T-helper 1 cell treated with Interleukin-12 subunit alpha and Interleukin-12 subunit beta and Interleukin-4 antibody, amounts not matched to agents 30 ng/mL and 1 ng/mL, for 36 hours (primary cell): Measurements from ENCODE around the gene KIF6. TPM values are rescaled to one million over a fixed set of nuclear protein-coding genes. Genes with fewer than 3 reads are reported as not detected.

Experiments used
- intact Hi-C: fragments of 100-400 bp; cut with micrococcal nuclease; formaldehyde crosslinking; loops from one replicate; pipeline ENCODE4 v1.15.1; 2024
- total RNA-seq: library from RNA; stranded (reverse); gene quantifications from 2 replicates; pipeline ENCODE4 v1.2.3, GENCODE V29; 2022

The KIF6 gene
- total RNA-seq, 1 donor from 2014 or later: 0.10 TPM

DNA sequence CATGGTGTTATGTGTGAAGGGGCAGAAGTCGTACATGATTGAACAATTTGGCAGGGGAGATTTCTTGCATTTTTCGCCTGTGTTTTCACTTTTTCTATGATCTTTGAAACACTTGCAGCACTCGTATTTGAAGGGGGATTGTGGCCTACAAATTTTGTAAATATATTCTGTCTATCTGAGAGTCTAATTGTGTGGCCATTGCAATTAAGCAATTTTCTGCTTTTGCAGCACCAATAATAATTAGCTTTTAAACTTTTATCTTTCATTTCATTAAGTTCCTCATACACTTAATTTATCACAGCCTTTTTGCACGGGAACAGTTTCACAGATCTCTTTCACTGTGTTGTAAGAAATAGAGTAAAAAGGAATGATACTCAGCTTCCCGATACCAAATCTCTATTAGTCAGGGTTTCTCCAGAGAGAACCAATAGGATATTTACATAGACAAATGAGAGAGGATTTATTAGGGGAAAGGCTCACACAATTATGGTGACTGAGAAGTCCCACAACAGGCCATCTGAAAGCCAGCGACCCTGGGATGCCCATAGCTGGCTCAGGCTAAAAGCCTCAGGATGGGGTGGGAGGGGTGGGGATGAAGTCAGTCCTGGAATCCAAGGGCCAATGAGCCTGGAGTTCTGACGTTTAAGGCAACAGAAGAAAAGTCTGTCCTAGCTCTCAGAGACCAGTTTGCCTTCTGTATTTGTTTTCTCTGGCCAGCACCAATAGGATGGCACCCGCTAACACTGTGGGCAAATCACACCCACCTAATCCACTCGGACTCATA is 58.3 kb downstream of the KIF6 start:
- intact Hi-C loops: no loop called here

DNA sequence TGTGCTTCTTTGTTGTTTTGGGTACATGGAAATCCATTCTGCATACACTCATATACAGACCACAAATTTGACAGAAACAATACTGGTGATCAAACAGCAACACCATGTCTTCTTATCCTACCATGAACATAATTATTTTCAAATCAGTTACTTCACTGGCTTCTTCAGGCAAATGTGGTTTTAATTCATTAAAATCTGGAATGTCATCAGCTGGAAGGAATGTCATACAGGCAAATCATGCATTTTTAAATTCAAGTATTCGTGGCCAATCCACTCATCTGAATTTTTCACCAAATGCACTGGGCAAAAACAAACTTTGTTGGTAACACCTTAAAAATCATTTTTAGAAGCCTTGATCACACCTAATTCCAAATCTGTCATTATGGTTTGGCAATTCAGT is 59.3 kb downstream of the KIF6 start:
- intact Hi-C loops: no loop called here

DNA sequence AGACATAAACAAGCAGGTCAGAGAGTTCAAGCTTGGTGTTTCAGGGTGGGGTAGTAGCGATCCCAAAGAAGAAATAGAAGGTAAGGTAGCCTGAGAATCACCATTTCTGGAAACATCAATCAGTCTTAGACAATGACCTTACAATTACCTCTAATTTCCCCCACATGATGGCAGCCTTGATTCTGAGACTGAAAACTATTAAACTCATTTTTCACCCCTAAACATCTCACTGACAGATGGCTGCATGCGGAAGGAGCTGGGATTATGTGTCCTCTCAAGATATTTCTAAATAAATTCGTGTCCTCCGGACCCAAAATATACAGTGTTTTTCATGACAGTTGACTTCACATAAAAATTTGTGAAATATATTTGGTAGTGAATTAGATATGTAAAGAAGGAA is 61.0 kb downstream of the KIF6 start:
- intact Hi-C loops: no loop called here

DNA sequence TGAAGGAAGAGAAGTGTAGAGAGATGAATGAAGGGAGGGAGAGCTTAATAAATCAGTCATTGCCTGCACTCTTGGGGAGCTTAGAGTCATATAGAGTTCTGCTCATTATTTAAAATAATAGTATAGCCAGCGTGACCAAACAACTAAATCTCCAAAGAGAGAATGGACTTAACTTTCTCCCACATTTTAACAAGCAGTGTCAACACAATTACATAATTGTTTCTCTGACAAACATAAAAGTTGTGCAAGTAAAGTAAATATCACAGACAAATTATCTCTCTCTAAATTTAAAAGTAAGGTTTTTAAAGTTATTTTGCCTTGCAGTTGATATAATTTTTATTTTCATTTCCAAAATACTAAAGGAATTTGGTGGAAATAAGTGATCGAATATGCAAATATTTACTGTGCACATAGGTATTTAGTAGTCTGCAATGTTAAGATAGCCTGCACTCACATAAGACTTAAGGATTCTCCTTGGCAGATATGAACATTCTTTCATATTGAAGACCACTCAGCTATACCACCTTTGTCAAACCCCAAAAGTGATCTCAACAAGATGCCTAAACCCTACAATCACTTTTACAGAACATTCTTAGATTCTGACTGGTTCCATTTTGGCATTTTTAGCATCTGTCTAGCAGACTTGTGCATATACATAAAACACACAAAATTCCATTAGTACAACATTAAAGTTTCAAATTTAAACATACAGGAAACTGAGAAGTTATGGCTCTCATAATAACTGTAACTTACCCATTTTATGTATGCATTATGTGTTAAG is 67.7 kb downstream of the KIF6 start:
- intact Hi-C loops: no loop called here

DNA sequence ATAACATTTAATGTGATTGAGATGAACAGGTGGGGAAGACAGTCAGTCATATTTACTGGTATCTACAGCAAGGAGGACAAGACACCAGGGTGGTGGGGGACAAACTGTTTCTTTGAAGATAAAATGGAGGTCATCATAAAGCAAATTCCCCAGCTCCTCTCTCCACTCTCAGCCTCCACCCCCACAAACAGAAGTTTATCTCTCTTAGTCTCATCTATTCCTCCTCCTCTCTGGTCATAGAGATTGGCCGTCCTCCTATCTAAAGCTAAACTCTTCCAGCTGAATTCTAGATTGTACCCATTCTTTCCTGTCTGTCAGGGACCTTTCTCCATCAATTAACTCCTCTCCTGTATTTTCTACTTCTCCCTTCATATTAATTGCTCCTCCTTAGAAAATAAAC is 71.1 kb downstream of the KIF6 start:
- intact Hi-C loops: no loop called here

DNA sequence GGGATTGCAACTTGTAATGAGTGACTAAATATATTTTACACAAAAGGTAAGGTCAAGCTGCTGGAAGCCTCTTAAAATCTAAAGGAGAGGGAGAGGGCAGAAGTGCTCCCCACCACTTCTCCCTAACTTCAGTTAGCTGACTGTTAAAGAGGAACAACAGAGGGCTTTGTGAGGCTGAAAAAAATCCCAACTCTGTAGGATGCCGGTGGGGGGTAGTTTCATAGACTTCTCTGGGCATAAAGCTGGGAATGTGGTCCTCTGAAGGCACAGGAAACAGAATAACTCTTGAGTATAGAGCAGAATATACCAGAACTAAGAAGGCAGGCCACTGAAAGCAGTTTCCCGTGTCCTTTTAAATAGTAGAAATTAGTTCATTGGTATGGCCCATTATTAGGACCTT is 71.6 kb downstream of the KIF6 start:
- intact Hi-C loops: no loop called here

DNA sequence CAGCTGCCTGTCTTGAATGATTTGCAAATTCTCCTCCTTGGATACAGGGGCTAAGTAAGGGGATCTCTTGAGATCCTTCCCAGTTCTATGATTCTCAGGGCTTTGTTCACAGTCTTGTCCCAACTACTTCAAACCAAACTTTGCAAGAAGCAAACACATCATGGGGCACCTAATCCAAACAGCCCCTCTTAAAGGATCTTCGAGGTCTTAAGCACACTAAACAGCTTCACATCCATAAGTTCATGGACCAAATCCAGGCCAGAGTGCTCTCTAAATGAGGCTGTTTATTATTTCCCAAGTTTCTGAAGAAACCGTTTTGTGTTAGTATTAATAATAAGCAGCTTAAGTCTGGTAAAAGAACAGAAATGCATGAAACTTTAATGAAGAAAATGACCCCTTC is 75.2 kb downstream of the KIF6 start:
- intact Hi-C loops: no loop called here

DNA sequence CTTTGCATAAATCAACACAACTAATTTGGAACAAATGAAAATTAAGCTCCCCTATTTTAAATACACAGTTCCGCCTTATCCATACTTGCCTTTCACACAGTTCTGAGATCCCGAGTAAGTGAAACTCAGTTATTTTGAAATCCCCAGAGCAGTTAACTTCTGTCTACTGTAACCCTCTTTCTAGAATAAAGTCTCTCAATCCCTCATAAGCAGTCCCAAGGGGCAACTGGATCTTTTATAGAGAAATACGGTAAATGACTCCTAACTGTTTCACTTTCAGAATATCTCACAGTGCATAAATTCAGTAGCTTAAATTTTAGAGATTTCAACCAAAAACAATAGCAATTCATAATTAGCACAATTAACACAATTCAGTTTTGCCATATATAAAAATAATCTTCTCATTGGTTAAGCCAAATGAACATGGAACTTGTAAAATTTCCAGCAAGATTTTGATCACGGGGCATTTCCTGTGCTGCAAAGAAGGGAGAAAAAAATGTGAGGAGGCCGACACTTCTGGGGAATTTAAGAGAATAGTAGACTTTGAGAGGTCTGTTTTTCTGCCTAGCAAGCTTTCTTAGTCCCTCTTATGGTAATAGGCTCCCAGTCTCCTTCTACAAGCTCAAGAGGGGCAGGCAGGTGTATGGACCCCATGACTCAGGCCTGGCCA is 78.3 kb downstream of the KIF6 start:
- intact Hi-C loops: no loop called here

DNA sequence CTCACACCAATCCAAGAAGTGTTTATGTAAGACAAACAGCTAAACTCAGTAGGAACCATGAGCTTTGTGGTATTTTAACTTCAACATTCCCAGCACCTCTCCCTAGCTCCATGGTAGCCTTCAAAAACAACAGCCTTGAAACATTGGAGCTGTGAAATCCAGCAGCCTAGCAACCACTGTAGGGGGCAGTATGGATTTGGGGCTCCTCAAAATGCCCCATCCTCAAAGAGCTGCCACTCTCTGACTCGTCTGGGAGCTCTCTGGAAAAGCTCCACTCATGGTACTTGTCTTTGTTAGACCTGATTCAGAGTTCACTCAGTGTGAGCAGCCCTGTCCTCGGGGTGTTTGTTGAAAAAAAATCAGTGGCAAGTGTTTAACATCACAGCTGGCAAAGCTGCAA is 82.9 kb downstream of the KIF6 start:
- intact Hi-C loops: no loop called here

DNA sequence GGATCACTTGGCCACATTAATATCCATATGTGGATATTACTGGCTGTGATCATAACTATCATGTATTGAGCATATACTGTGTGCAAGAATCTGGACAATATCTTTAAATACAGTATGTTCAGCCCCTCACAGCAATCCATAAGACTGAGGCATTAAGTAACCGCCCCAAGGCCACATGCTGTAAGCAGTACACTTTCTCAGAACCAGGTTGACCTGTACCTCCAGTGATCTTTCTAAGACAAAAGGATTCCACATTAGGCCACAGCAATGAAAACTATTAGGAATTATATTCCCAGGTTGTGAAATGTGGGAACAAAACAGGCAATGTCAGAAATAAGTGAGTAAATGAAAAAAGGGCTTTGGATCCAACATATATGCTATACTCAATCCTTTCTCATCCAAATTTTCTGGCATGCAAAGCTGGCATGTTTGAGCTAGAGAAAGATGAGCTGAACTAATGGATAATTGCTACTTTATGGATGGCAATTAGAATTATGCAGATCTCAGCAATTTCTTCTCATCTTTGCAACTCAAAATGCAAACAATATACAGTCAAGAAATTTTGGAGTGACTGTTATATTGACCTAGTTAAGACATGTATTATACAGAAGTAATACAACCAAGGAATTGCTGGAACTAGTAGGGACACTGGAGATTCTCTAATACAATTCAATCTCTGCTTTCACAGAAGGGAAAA is 86.9 kb downstream of the KIF6 start:
- intact Hi-C loops: no loop called here

DNA sequence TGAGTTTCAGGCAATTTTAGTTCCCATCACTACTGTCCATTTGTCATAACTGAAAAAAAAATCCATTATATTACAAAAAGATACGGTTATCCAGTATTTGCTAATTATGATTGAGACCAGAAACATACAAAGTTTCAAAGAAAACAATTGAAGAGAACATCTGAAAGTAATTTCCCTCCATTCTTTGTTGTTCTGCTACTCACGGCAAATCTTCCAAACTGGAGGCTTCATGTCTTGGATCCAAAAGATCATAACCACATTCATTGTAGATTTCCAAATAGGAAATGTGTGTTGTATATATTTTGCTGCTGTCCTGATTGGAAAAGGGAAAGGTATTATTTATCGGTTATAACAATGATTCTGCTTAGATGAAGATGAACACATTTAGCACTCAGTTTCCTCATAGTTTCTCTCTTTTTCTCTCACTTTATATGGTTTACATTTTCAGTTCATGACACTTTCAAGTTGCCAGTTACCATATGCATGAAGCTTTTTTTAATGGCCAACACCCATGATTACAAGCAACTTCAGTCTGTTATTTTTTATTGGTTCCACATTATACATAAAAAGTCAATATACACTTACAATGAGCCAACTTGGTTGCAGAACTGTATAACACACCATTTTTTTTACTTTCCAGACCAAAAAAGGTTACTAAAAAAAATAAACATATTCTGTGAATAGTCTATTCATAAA is 90.4 kb downstream of the KIF6 start:
- intact Hi-C loops: no loop called here

DNA sequence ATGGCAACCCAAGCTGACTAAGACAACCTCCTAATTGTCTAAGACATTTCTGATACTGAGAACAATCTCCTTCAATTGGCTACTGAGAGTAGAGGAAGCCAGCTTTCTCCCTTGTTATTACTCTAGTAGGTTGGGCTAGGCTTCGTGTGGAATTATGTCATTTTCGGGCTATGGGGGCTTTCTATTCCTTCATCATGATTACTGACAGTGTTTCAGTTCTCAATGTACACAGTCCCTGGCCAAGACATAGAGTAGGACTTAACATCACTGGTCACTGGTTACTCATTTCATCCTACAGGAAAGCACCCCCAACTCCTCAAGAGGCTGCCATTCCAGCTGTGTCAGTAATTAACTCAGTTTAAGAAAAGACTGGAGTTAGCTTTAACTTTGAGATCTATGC is 100.0 kb downstream of the KIF6 start:
- intact Hi-C loops: no loop called here

DNA sequence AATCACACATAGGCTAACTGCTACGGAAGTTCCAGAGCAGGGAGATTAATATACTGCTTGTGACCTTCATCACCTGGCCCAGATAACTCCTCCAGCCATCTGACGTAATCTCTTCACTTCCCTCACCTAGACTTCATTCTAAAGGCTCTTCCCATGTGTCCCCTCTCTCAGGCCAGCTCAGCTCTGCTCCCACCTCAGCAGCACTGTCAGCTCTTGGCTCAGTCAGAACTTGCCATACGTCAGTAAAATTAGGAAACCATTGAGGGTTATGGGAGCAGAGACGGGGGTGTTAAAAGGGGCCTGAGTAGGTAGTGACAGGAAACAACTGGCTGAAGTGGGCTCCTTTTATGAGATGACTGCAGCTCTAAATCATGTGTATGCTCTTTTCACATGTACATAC is 101.5 kb downstream of the KIF6 start:
- intact Hi-C loops: no loop called here

DNA sequence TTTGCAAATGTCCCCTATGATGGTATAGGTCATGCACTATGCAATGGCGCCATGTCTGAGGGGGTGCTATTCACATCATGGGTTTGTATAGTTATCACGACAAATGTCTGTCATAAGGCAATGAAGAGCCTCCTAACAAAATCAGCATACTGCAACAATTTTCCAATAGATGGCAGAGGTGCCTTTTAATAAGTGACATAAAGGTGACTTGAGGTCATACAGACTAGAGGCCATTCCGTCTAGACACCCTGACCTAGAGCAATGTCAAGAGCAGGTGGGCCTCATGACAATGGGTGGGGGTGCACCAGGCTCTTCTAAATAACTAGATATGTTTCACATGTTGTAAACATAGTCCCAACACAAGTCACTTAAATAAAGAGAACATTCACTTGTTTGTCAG is 107.7 kb downstream of the KIF6 start:
- intact Hi-C loops: no loop called here

DNA sequence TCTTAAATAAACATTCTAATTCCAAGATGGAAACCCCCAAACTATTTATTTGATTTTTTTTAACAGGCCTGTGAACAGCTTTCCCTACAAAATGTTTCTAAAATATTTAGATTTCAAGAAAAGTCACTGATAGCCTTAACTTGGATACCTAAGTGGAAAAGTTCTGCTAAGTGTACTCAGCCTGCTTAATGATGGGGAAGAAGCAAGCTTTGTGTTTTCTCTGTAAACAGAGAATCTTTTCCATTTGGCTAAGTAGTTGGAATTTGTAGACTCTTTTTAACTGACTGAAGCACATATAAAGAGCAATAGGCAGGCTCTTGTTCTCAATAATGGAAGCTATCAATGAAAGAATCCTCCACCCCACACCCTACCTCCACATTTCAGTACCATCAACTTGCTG is 108.2 kb downstream of the KIF6 start:
- intact Hi-C loops: no loop called here

DNA sequence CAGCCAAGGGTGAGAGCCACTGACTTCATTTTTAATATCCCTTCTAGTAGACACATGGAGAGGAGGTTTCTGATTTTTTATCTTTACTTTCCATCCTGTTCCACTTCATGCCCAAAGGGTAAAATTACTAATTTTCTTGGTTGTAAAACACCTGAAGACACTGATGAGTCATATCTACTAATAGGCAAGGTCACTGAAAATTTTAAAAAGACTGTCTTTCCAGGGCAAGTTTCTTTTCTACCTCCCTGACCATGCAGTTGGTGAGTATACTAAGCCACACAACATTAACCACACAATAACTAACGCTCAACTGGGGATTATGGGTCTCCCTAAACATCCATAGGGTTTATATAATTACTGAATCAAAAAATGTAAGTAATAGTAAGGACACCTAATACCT is 109.6 kb downstream of the KIF6 start:
- intact Hi-C loops: no loop called here

DNA sequence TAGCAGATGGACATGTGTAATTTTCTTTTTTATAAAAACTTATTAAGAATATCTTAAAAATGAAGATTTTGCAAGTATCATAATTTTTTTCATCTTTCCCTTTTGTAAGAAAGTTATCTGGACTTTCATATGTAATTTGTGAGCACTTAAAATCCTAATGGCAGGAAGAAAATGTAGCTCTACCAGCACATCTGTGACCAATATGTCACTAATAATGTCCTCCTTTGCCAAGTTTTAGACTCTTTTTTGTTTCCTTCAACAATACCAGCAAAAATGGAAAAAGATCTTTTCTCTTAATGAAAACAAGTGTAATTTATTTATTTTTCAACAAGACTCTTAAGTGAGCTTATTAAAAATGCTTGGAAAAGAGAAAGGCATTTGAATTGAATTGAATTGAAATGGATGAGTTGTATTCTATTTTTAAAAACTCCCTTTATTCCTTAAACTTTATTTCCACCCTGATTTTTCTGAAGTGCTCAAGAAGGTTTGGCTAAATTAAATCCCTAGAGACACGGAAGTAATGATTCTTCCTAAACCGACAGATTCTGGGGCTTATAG is 110.7 kb downstream of the KIF6 start:
- intact Hi-C loops: no loop called here

DNA sequence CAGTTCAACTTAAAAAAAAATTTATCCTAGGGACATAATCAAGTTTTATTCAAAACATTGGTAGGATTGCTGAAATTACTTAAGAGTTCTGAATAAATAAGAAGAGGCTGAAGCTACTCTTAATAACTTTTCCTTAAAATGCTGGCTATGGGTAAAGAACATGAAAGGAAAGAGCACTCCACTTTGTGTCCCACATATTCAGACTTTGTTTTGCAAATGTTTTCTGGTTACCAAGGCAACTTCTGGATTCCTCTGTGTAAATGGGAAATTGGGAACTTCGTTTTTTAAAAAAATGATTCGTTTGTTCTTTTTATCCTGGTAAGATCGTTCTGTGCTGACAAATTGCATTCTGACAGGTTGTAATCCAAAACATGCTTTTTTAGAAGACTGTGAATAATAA is 115.0 kb downstream of the KIF6 start:
- intact Hi-C loops: no loop called here

DNA sequence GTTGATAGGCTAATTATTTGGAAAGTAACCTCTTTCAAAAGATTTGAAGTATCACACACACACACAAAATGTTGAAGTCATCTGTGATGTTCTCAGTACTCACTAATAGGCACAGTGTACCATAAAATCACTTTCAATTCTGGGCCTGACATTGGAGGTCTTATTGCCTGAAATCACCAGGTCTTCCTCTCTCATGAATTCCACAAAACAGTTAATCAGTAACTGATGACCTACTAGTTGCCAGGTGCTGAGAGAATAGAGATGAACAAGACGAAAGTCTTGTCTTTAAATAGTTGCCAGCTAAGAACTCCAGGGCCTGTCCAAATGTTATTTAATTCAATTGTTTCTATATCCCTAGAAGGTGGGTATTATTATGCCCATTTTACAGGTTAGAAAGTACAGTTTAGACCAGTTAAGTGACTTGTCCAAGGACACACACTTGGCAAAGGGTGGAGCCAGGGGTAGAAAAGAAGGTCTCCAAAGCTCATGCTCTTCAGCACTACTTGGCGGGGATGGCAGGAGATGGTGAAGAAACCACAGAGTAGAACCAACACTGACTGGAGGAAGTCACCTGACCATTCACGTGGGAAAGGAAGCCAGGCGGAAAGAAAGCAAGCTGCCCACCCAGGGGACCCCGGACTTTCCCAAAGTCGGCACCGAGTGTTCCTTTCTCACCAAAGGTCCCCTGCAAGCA is 116.4 kb downstream of the KIF6 start:
- intact Hi-C loops: no loop called here
